Esophagus squamous epithelium (tissue), 5 donors: ENCODE data around the gene KIF6. TPM values are rescaled to one million over a fixed set of nuclear protein-coding genes. Genes with fewer than 3 reads are reported as not detected.

Source experiments
- DNase-seq: peaks from one replicate; lab custom pipeline; 2025; lab: John Stamatoyannopoulos, UW
- H3K27ac ChIP-seq, 4 donors: fragments of 200-600 bp; sonication (generic); one replicate each; pipeline ENCODE4 v1.5.1; 2016 to 2019; ENCODE audit warnings: mild to moderate bottlenecking in 1 of 4
- H3K27me3 ChIP-seq, 4 donors: fragments of 200-600 bp; sonication (generic); 1 replicate in 3 of 4; 2 replicates in 1 of 4; pipeline versions ENCODE4 v1.5.1 to v1.6.0; 2017 to 2021; ENCODE audit warnings: antibody characterized with exemption in 1 of 4
- H3K36me3 ChIP-seq, 3 donors: fragments of 200-600 bp; sonication (generic); one replicate each; pipeline ENCODE4 v1.5.1; 2016 to 2019
- H3K4me1 ChIP-seq, 3 donors: fragments of 200-600 bp; sonication (generic); one replicate each; pipeline ENCODE4 v1.5.1; 2017 to 2019
- H3K4me3 ChIP-seq, 4 donors: fragments of 200-600 bp; sonication (generic); 1 replicate in 3 of 4; 2 replicates in 1 of 4; pipeline ENCODE4 v1.5.1; 2016 to 2019; ENCODE audit warnings: mild to moderate bottlenecking in 2 of 4, moderate library complexity in 1 of 4
- H3K9me3 ChIP-seq, 3 donors: fragments of 200-600 bp; sonication (generic); one replicate each; pipeline ENCODE4 v1.5.1; 2016 to 2019
- CTCF ChIP-seq, 6 experiments: fragments of 450-650 bp in 4 of 6; fragments of 200-600 bp in 2 of 6; sonication (generic) in 2 of 6; IDR thresholded peaks; one replicate each; pipeline ENCODE4 v1.5.1; 2016 to 2019; ENCODE audit warnings: antibody characterized with exemption in 6 of 6, mild to moderate bottlenecking in 4 of 6, moderate library complexity in 4 of 6
- POLR2A ChIP-seq, 4 donors: fragments of 450-650 bp; IDR thresholded peaks; one replicate each; pipeline ENCODE4 v1.6.1; 2017; ENCODE audit warnings: antibody characterized with exemption in 4 of 4, mild to moderate bottlenecking in 4 of 4, moderate library complexity in 3 of 4
- WGBS, 2 donors: methylation state at CpG; one replicate each; pipeline ENCODE4 v1.1.5; 2018; 5-methylcytosine and 5-hydroxymethylcytosine counted together
- intact Hi-C: fragments of 100-400 bp; cut with DNase I; formaldehyde crosslinking; loops from one replicate; pipeline ENCODE4 v1.15.0; 2022
- total RNA-seq, 4 donors: library from RNA; depleted of rRNA; stranded (reverse); fragments of >200 nt; gene quantifications; one replicate each; pipeline ENCODE4 v1.1.0, GENCODE V29; 2016
- donor health status: DM: yes; HTN: yes; CAD: no.

KIF6 gene
- total RNA-seq, 4 donors from 2014 or later: 0.19 TPM; not detected in 3

GRCh38 chr6:39646751-39647420, 78.3 kb downstream of the KIF6 start:
- 72 to 84% methylated on average over 5 of the region's 5 CpGs for WGBS, 2 donors
- no peaks in the 10 kb centered on the region for H3K9me3 ChIP-seq
- H3K27ac ChIP-seq: no peak overlapping the region
- no peaks in the 10 kb centered on the region for H3K27me3 ChIP-seq
- H3K36me3 ChIP-seq: no peaks in the 10 kb centered on the region
- TF ChIP-seq CTCF (IDR thresholded peaks at IDR 0.05) (no peak), POLR2A (IDR thresholded peaks at IDR 0.05) (no peak)
- no peaks in the 10 kb centered on the region for H3K4me1 ChIP-seq
- H3K4me3 ChIP-seq: no peak overlapping the region
- no peak for DNase-seq
- intact Hi-C loops: no loop called here

- H3K36me3 ChIP-seq: no peaks in the 10 kb centered on the region
- TF ChIP-seq CTCF (IDR thresholded peaks at IDR 0.05): no peak
- TF ChIP-seq POLR2A (IDR thresholded peaks at IDR 0.05): no peak
- H3K4me1 ChIP-seq: no peaks in the 10 kb centered on the region
- no peak overlapping the region for H3K4me3 ChIP-seq
- no peak overlapping the region for H3K27ac ChIP-seq
- no peak for DNase-seq
- intact Hi-C loops: no loop called here
- H3K9me3 ChIP-seq: no peaks in the 10 kb centered on the region
- 20 to 26% methylated on average over 2 of the region's 2 CpGs for WGBS, 2 donors
- H3K27me3 ChIP-seq: no peaks in the 10 kb centered on the region
Measured at GRCh38 chr6:39642270-39642669, 82.9 kb downstream of the KIF6 start.

- Histone ChIP-seq H3K4me3 (no peak overlapping the region), H3K9me3 (no peaks in the 10 kb centered on the region), H3K27ac (no peak overlapping the region), H3K27me3 (no peaks in the 10 kb centered on the region), H3K36me3 (no peaks in the 10 kb centered on the region), H3K4me1 (no peaks in the 10 kb centered on the region)
- 100% methylated on average over 1 of the region's 1 CpG for WGBS, 2 donors
- intact Hi-C loops: no loop called here
- DNase-seq: no peak
- no peak for TF ChIP-seq CTCF (IDR thresholded peaks at IDR 0.05)
- TF ChIP-seq POLR2A (IDR thresholded peaks at IDR 0.05): no peak
Measured at GRCh38 chr6:39638126-39638822, 86.9 kb downstream of the KIF6 start.

GRCh38 chr6:39634646-39635341, 90.4 kb downstream of the KIF6 start:
- TF ChIP-seq POLR2A (IDR thresholded peaks at IDR 0.05): no peak
- TF ChIP-seq CTCF (IDR thresholded peaks at IDR 0.05): no peak
- no peaks in the 10 kb centered on the region for H3K4me1 ChIP-seq
- no peak overlapping the region for H3K4me3 ChIP-seq
- no peak overlapping the region for H3K27ac ChIP-seq
- no peaks in the 10 kb centered on the region for H3K36me3 ChIP-seq
- WGBS, 2 donors: 70 to 83% methylated on average over 3 of the region's 3 CpGs
- no peak for DNase-seq
- no peaks in the 10 kb centered on the region for H3K9me3 ChIP-seq
- intact Hi-C loops: no loop called here
- H3K27me3 ChIP-seq: no peaks in the 10 kb centered on the region

- no peak for DNase-seq
- no peaks in the 10 kb centered on the region for H3K36me3 ChIP-seq
- H3K9me3 ChIP-seq: no peaks in the 10 kb centered on the region
- TF ChIP-seq CTCF (IDR thresholded peaks at IDR 0.05): no peak
- no peak for TF ChIP-seq POLR2A (IDR thresholded peaks at IDR 0.05)
- WGBS, 2 donors: 82 to 100% methylated on average over 2 of the region's 2 CpGs
- H3K27me3 ChIP-seq: no peaks in the 10 kb centered on the region
- no peak overlapping the region for H3K4me3 ChIP-seq
- no peaks in the 10 kb centered on the region for H3K4me1 ChIP-seq
- no peak overlapping the region for H3K27ac ChIP-seq
- intact Hi-C loops: no loop called here
Measured at GRCh38 chr6:39625209-39625608, 100.0 kb downstream of the KIF6 start.
